ENCODE data around the gene THSD4.

DNA sequence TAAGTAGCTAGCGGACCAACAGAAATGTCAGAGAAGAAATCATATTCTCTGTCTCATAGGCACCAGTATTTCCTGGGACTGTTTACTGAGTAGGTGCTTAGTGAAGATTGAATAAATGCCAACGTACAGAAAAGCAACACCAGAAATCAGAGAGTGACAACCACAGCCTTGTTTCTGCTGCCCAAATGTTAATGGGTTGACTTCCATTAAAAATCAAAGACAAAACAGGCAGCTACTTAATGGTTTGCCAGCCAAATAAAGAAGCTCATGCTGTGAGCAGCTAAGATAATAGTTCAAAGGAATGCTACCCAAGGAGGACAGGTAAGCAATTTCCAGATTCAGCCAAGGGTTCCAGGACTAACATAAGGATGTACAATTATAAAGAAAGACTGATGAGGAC is 270.7 kb downstream of the THSD4 start:
- TF ChIP-seq, protein P1, sequence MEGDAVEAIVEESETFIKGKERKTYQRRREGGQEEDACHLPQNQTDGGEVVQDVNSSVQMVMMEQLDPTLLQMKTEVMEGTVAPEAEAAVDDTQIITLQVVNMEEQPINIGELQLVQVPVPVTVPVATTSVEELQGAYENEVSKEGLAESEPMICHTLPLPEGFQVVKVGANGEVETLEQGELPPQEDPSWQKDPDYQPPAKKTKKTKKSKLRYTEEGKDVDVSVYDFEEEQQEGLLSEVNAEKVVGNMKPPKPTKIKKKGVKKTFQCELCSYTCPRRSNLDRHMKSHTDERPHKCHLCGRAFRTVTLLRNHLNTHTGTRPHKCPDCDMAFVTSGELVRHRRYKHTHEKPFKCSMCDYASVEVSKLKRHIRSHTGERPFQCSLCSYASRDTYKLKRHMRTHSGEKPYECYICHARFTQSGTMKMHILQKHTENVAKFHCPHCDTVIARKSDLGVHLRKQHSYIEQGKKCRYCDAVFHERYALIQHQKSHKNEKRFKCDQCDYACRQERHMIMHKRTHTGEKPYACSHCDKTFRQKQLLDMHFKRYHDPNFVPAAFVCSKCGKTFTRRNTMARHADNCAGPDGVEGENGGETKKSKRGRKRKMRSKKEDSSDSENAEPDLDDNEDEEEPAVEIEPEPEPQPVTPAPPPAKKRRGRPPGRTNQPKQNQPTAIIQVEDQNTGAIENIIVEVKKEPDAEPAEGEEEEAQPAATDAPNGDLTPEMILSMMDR (IDR thresholded peaks at IDR 0.05; ENCODE audit: insufficient read depth, low read length): no peak
- no peak for TF ChIP-seq POLR2AphosphoS5 (IDR thresholded peaks at IDR 0.05; ENCODE audit: low read depth)
- TF ChIP-seq, protein P2, sequence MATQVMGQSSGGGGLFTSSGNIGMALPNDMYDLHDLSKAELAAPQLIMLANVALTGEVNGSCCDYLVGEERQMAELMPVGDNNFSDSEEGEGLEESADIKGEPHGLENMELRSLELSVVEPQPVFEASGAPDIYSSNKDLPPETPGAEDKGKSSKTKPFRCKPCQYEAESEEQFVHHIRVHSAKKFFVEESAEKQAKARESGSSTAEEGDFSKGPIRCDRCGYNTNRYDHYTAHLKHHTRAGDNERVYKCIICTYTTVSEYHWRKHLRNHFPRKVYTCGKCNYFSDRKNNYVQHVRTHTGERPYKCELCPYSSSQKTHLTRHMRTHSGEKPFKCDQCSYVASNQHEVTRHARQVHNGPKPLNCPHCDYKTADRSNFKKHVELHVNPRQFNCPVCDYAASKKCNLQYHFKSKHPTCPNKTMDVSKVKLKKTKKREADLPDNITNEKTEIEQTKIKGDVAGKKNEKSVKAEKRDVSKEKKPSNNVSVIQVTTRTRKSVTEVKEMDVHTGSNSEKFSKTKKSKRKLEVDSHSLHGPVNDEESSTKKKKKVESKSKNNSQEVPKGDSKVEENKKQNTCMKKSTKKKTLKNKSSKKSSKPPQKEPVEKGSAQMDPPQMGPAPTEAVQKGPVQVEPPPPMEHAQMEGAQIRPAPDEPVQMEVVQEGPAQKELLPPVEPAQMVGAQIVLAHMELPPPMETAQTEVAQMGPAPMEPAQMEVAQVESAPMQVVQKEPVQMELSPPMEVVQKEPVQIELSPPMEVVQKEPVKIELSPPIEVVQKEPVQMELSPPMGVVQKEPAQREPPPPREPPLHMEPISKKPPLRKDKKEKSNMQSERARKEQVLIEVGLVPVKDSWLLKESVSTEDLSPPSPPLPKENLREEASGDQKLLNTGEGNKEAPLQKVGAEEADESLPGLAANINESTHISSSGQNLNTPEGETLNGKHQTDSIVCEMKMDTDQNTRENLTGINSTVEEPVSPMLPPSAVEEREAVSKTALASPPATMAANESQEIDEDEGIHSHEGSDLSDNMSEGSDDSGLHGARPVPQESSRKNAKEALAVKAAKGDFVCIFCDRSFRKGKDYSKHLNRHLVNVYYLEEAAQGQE (IDR thresholded peaks at IDR 0.05; ENCODE audit: insufficient replicate concordance, low read depth): no peak

All from HL-60 (cell line).